Measurements from ENCODE around the gene CCDC24.

Gene CCDC24

GRCh38 chr1:43982241-43982640 lies 9.2 kb upstream of the CCDC24 start:
- TF ChIP-seq ZFX (IDR thresholded peaks at IDR 0.05) (no peak), CTCF (conservative IDR thresholded peaks at IDR 0.05) (no peak)

GRCh38 chr1:43982808-43983207 lies 8.6 kb upstream of the CCDC24 start:
- no peak overlapping the region for H3K27ac ChIP-seq
- TF ChIP-seq CTCF (conservative IDR thresholded peaks at IDR 0.05) (no peak), ZFX (IDR thresholded peaks at IDR 0.05) (no peak)

More at GRCh38 chr1:43982241-43982640, 9.2 kb upstream of the CCDC24 start:
- H3K27ac ChIP-seq: no peak overlapping the region

- H3K27ac ChIP-seq: no peak overlapping the region
- no peak for TF ChIP-seq CTCF (conservative IDR thresholded peaks at IDR 0.05)
- TF ChIP-seq ZFX (IDR thresholded peaks at IDR 0.05): no peak
These were observed 8.0 kb upstream of the CCDC24 start for GRCh38 chr1:43983253-43983899.

- no peak overlapping the region for H3K27ac ChIP-seq
- TF ChIP-seq CTCF (conservative IDR thresholded peaks at IDR 0.05) (no peak), ZFX (IDR thresholded peaks at IDR 0.05) (no peak)
These were observed 6.5 kb upstream of the CCDC24 start for GRCh38 chr1:43984855-43985254.

- no peak overlapping the region for H3K27ac ChIP-seq
- TF ChIP-seq ZFX (IDR thresholded peaks at IDR 0.05) (no peak), CTCF (conservative IDR thresholded peaks at IDR 0.05) (no peak)
These were observed 5.3 kb upstream of the CCDC24 start for GRCh38 chr1:43985984-43986595.

GRCh38 chr1:43986712-43987111 lies 4.7 kb upstream of the CCDC24 start:
- TF ChIP-seq CTCF (conservative IDR thresholded peaks at IDR 0.05): no peak
- no peak for TF ChIP-seq ZFX (IDR thresholded peaks at IDR 0.05)
- H3K27ac ChIP-seq: no peak overlapping the region

GRCh38 chr1:43987159-43987902 lies 4.1 kb upstream of the CCDC24 start:
- H3K27ac ChIP-seq: no peak overlapping the region
- no peak for TF ChIP-seq CTCF (conservative IDR thresholded peaks at IDR 0.05)
- no peak for TF ChIP-seq ZFX (IDR thresholded peaks at IDR 0.05)
